Spleen (tissue), 11 donors: ENCODE measurements around the gene TTC39B. TPM values are rescaled to one million over a fixed set of nuclear protein-coding genes. Genes with fewer than 3 reads are reported as not detected.
A peak's percentile ranks its signal among the peaks of the same experiment; 100 is the strongest.

Experiments used
- DNase-seq: peaks from one replicate; pipeline ENCODE4 v3.0.0-alpha.2; 2020
- H3K27ac ChIP-seq, 8 donors: fragments of 200-600 bp; sonication (generic) in 7 of 8; 1 replicate in 4 of 8; 2 replicates in 4 of 8; pipeline versions ENCODE4 v1.5.0 to v1.8.0; 2016 to 2021; ENCODE audit warnings: inconsistent platforms in 4 of 8, mild to moderate bottlenecking in 4 of 8, moderate library complexity in 1 of 8
- H3K27me3 ChIP-seq, 7 donors: fragments of 200-600 bp; sonication (generic) in 6 of 7; replicated peaks in 1 of 7; 1 replicate in 4 of 7; 2 replicates in 3 of 7; pipeline versions ENCODE4 v1.5.0 to v1.8.0; 2016 to 2021; ENCODE audit warnings: inconsistent platforms in 3 of 7, mild to moderate bottlenecking in 1 of 7
- H3K36me3 ChIP-seq, 6 donors: fragments of 200-600 bp; sonication (generic) in 5 of 6; 1 replicate in 4 of 6; 2 replicates in 2 of 6; pipeline versions ENCODE4 v1.5.0 to v1.8.0; 2016 to 2021; ENCODE audit warnings: inconsistent platforms in 2 of 6
- H3K4me1 ChIP-seq, 6 donors: fragments of 200-600 bp; sonication (generic) in 5 of 6; 1 replicate in 3 of 6; 2 replicates in 3 of 6; pipeline versions ENCODE4 v1.5.0 to v1.8.0; 2016 to 2021; ENCODE audit warnings: inconsistent platforms in 3 of 6
- H3K4me3 ChIP-seq, 8 donors: fragments of 200-600 bp; sonication (generic) in 7 of 8; 1 replicate in 4 of 8; 2 replicates in 4 of 8; pipeline versions ENCODE4 v1.5.0 to v1.8.0; 2016 to 2021; ENCODE audit warnings: inconsistent platforms in 4 of 8, mild to moderate bottlenecking in 4 of 8, moderate library complexity in 2 of 8
- H3K9me3 ChIP-seq, 8 donors: fragments of 200-600 bp; sonication (generic) in 7 of 8; 1 replicate in 4 of 8; 2 replicates in 4 of 8; pipeline versions ENCODE4 v1.5.0 to v1.8.0; 2016 to 2021; ENCODE audit warnings: inconsistent platforms in 4 of 8
- POLR2A ChIP-seq, 3 donors: fragments of 450-650 bp; IDR thresholded peaks; one replicate each; pipeline ENCODE4 v1.5.1; 2017; ENCODE audit warnings: antibody characterized with exemption in 3 of 3, mild to moderate bottlenecking in 1 of 3
- POLR2AphosphoS5 ChIP-seq, 3 donors: sonication (generic); formaldehyde crosslinking; IDR thresholded peaks; one replicate each; pipeline ENCODE4 v1.5.1; 2017; ENCODE audit warnings: antibody characterized with exemption in 3 of 3
- WGBS, 5 donors: extraction: QIAGEN DNeasy Blood & Tissue Kit in 3 of 5; methylation state at CpG; one replicate each; pipeline versions ENCODE4 v1.1.5 to v1.1.7; 2013 to 2018; 5-methylcytosine and 5-hydroxymethylcytosine counted together
- intact Hi-C: fragments of 100-400 bp; cut with DNase I; formaldehyde crosslinking; loops from one replicate; pipeline ENCODE4 v1.15.0; 2023; ENCODE audit warnings: low total_unique reads
- polyA plus RNA-seq, 3 donors: library from polyadenylated mRNA; stranded (reverse); fragments of 200-250 nt; gene quantifications; one replicate each; pipeline ENCODE4 v1.2.1, GENCODE V29; 2013
- total RNA-seq, 7 donors: library from RNA; depleted of rRNA in 3 of 7; stranded (reverse); fragments of >200 nt in 3 of 7; fragmentation: NEBNext Ultra II Directional in 4 of 7; extraction: Animal tissue kit (Norgen Biotek cat#: 25700) in 4 of 7; gene quantifications; one replicate each; pipeline versions ENCODE4 v1.1.0 to v1.2.1, GENCODE V29; 2016 to 2021
- TF ChIP-seq, protein P1 (sequence below), 11 experiments: fragments of 200-600 bp in 7 of 11; fragments of 450-650 bp in 4 of 11; sonication (generic) in 4 of 11; IDR thresholded peaks in 8 of 11; conservative IDR thresholded peaks in 3 of 11; 1 replicate in 7 of 11; 2 replicates in 4 of 11; pipeline versions ENCODE4 v1.4.0 to v1.8.0; 2016 to 2021; ENCODE audit warnings: antibody characterized with exemption in 11 of 11, inconsistent platforms in 4 of 11, mild to moderate bottlenecking in 1 of 11
- donor health status: healthy with polysubstance abuse.
- donor health status: DM: no; HTN: no; CAD: no; lungs with moderate emphysema.
- donor health status: DM: no; HTN: no; CAD: no.
- donor health status: Bipolar disorder and iron deficiency.
- donor health status: healthy.
- donor health status: DM: no; HTN: no; CAD: no.
- donor health status: DM: yes; HTN: yes; CAD: no.

Gene TTC39B
- total and polyA plus RNA-seq, 10 donors = 4.8 to 24.1 (median 19.0) TPM

- H3K9me3 ChIP-seq = no peaks in the 10 kb centered on the region
- no peak overlapping the region for H3K27ac ChIP-seq
- peaks cover 0 to 14% (median 4%) of the 10 kb centered on the region in 6 donors for H3K4me1 ChIP-seq
- no peaks in the 10 kb centered on the region for H3K27me3 ChIP-seq
- intact Hi-C loops = no loop called here
- H3K36me3 ChIP-seq = peaks cover 0 to 6% (median 0%) of the 10 kb centered on the region in 6 donors
- 48 to 83% (median 61%) methylated on average over 1 of the region's 1 CpG for WGBS, 5 donors
- no peak for TF ChIP-seq POLR2A (IDR thresholded peaks at IDR 0.05)
- no peak for TF ChIP-seq POLR2AphosphoS5 (IDR thresholded peaks at IDR 0.05)
- TF ChIP-seq, protein P1, sequence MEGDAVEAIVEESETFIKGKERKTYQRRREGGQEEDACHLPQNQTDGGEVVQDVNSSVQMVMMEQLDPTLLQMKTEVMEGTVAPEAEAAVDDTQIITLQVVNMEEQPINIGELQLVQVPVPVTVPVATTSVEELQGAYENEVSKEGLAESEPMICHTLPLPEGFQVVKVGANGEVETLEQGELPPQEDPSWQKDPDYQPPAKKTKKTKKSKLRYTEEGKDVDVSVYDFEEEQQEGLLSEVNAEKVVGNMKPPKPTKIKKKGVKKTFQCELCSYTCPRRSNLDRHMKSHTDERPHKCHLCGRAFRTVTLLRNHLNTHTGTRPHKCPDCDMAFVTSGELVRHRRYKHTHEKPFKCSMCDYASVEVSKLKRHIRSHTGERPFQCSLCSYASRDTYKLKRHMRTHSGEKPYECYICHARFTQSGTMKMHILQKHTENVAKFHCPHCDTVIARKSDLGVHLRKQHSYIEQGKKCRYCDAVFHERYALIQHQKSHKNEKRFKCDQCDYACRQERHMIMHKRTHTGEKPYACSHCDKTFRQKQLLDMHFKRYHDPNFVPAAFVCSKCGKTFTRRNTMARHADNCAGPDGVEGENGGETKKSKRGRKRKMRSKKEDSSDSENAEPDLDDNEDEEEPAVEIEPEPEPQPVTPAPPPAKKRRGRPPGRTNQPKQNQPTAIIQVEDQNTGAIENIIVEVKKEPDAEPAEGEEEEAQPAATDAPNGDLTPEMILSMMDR (IDR thresholded peaks at IDR 0.05 in 8 of 11, conservative IDR thresholded peaks at IDR 0.05 in 3 of 11) = no peak
- H3K4me3 ChIP-seq = no peak overlapping the region
- no peak for DNase-seq
Observed at GRCh38 chr9:15253786-15254185, 53.2 kb downstream of the TTC39B start.

GRCh38 chr9:15253197-15253596 lies 53.8 kb downstream of the TTC39B start:
- WGBS, 5 donors = 53 to 80% (median 75%) methylated on average over 1 of the region's 1 CpG
- Histone ChIP-seq H3K4me1 (peaks cover 0 to 14% (median 4%) of the 10 kb centered on the region in 6 donors), H3K27me3 (no peaks in the 10 kb centered on the region), H3K9me3 (no peaks in the 10 kb centered on the region), H3K27ac (no peak overlapping the region), H3K4me3 (no peak overlapping the region), H3K36me3 (no peaks in the 10 kb centered on the region)
- DNase-seq = no peak
- intact Hi-C loops = no loop called here
- TF ChIP-seq, protein P1 (IDR thresholded peaks at IDR 0.05 in 8 of 11, conservative IDR thresholded peaks at IDR 0.05 in 3 of 11) = no peak
- TF ChIP-seq POLR2A (IDR thresholded peaks at IDR 0.05) = no peak
- TF ChIP-seq POLR2AphosphoS5 (IDR thresholded peaks at IDR 0.05) = no peak

DNA sequence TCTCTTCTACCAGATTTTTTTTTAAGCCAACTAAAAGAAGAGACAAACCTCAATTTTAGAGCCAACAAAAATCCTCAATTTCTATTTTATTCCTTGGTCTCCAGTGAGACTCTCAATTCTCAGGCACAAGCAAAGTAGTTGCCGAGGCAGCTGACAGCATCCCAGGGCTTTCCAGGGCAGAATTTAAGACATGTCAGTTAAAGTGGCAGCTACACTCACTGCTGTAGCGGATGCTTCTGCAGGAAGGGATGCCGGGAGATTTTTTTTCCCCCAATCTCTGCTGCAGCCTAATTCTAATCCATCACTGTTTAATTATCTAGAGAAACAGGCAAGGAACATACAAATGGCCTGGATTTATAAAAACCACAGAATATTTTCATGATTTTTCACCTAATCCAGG lies 57.0 kb downstream of the TTC39B start:
- H3K27me3 ChIP-seq = no peaks in the 10 kb centered on the region
- H3K4me1 ChIP-seq = peaks cover 0 to 14% (median 4%) of the 10 kb centered on the region in 6 donors
- no peak for TF ChIP-seq POLR2A (IDR thresholded peaks at IDR 0.05)
- TF ChIP-seq, protein P1 (IDR thresholded peaks at IDR 0.05 in 8 of 11, conservative IDR thresholded peaks at IDR 0.05 in 3 of 11) = no peak
- no peak overlapping the region for H3K4me3 ChIP-seq
- peak overlapping the region in 2 of 8 donors; percentile 23 to 36 for H3K27ac ChIP-seq
- no peak for DNase-seq
- H3K9me3 ChIP-seq = no peaks in the 10 kb centered on the region
- no peaks in the 10 kb centered on the region for H3K36me3 ChIP-seq
- intact Hi-C loops = no loop called here
- WGBS, 5 donors = 77 to 83% (median 80%) methylated on average over 3 of the region's 3 CpGs

- H3K4me1 ChIP-seq = peaks cover 0 to 14% (median 4%) of the 10 kb centered on the region in 6 donors
- H3K36me3 ChIP-seq = no peaks in the 10 kb centered on the region
- DNase-seq = no peak
- no peak overlapping the region for H3K4me3 ChIP-seq
- peak overlapping the region in 3 of 8 donors; percentile 9 to 36 (median 23) for H3K27ac ChIP-seq
- no peaks in the 10 kb centered on the region for H3K9me3 ChIP-seq
- intact Hi-C loops = no loop called here
- 66 to 82% (median 77%) methylated on average over 7 of the region's 7 CpGs for WGBS, 5 donors
- TF ChIP-seq POLR2AphosphoS5 (IDR thresholded peaks at IDR 0.05) = no peak
- no peak for TF ChIP-seq POLR2A (IDR thresholded peaks at IDR 0.05)
- TF ChIP-seq, protein P1 (IDR thresholded peaks at IDR 0.05 in 8 of 11, conservative IDR thresholded peaks at IDR 0.05 in 3 of 11) = no peak
- H3K27me3 ChIP-seq = no peaks in the 10 kb centered on the region
Observed at GRCh38 chr9:15249042-15249818, 57.8 kb downstream of the TTC39B start.
